Measurements from ENCODE around the gene TIPIN. TPM values are rescaled to one million over a fixed set of nuclear protein-coding genes. Genes with fewer than 3 reads are reported as not detected.

The TIPIN gene
- total RNA-seq, 1 experiment from 2014 or later: 12.9 TPM

DNA sequence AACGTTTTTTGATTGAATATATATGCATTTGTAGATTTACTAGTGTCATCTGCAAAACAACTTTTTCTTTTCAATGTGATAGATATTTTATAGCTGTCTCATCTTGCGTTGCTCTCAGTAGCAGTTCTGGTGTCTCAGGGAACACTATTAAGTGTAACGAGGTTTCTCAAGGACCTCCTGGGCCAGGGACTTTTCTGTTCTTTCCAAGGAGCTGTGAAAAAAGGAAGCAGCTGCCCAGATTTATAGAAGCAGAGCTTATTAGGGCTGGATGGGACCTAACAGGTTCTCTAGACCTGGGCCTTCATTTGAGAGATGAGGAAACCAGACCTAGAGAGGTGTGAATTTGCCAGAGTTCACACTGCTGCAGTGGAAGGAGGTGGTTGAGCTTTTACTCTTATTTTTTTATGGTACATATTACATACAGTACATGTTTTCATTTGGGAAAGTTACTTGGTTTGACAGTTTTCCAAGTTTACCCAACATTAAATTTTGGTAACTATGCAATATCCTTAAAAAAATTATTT lies 46.3 kb upstream of the TIPIN start:
- Histone ChIP-seq H3K27ac (no peak overlapping the region), H3K4me2 (no peak overlapping the region), H3K9me3 (ENCODE audit: insufficient read depth, low read depth) (no peaks in the 10 kb centered on the region), H3K27me3 (ENCODE audit: insufficient read depth, low read depth) (no peaks in the 10 kb centered on the region), H3K4me3 (no peak overlapping the region), H3K9me2 (ENCODE audit: insufficient read depth) (no peaks in the 10 kb centered on the region), H3F3A (ENCODE audit: insufficient read depth, low read depth) (no peaks in the 10 kb centered on the region), H4K20me1 (ENCODE audit: insufficient read depth) (peaks cover 8% of the 10 kb centered on the region), H2AFZ (no peak overlapping the region), H3K4me1 (replicated peaks; ENCODE audit: insufficient read depth) (no peaks in the 10 kb centered on the region), H3K36me3 (ENCODE audit: low read depth) (no peaks in the 10 kb centered on the region), H3K79me2 (ENCODE audit: low read depth) (peaks cover 82% of the 10 kb centered on the region)
- BruUV-seq (replicated peaks): no TSS peak
- intact Hi-C loops (cut with micrococcal nuclease; ENCODE audit: unreplicated experiment): no loop called here
- no peak for TF ChIP-seq EZH2 (IDR thresholded peaks at IDR 0.05; ENCODE audit: low read depth)
- TF ChIP-seq CTCF (conservative IDR thresholded peaks at IDR 0.05): no peak
- ChIA-PET CTCF (no interaction called here), POLR2A (ENCODE audit: unreplicated experiment) (no interaction called here)
- no peak for DNase-seq

DNA sequence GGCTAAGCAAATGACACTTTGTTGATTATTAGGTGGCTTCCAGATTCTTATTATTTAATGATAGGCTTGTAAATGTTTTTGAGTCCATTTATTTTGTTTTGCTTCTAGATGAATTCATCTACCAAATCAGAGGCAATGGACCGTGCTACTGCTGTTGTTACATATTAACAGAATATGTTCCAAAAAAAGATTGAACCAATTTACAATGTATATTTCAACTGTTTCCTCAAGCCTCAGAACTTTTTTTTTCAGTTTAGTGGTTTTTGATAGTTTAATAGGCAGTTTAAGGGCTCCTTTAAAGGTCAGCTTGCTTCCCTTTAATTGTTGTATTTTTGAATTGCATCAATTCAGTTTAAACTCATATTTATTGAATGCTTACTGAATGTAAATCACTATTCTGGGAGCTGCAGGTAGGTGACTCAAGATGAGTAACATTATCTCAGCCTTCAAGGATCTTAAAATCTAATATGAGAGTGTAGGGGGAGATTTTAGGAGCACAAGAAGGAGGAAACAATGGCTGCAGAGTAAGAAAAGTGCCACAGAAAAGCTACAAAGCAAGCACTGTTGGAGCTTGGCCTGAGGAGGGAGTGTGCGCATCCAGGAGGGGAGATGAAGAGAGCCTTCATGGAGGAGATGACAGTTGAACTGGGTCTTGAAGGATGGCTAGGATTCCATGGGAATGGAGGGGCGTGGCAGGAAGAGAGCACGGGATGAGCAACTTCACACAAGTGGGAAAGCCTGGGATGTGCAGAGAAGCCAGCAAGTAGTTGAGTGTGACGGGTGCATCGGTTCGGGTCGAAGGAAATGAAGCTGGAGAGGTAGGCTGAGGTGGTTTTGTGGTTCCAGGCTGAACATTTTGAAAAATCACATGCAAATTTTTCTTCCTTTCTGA lies 44.9 kb upstream of the TIPIN start:
- TF ChIP-seq EZH2 (IDR thresholded peaks at IDR 0.05; ENCODE audit: low read depth) (no peak), CTCF (conservative IDR thresholded peaks at IDR 0.05) (no peak)
- Histone ChIP-seq H3K4me3 (no peak overlapping the region), H3K9me2 (ENCODE audit: insufficient read depth) (no peaks in the 10 kb centered on the region), H3K4me1 (replicated peaks; ENCODE audit: insufficient read depth) (no peaks in the 10 kb centered on the region), H4K20me1 (ENCODE audit: insufficient read depth) (peaks cover 8% of the 10 kb centered on the region), H3K27me3 (ENCODE audit: insufficient read depth, low read depth) (no peaks in the 10 kb centered on the region), H3K9me3 (ENCODE audit: insufficient read depth, low read depth) (no peaks in the 10 kb centered on the region), H3K36me3 (ENCODE audit: low read depth) (no peaks in the 10 kb centered on the region), H3F3A (ENCODE audit: insufficient read depth, low read depth) (no peaks in the 10 kb centered on the region), H3K27ac (no peak overlapping the region), H3K4me2 (no peak overlapping the region), H2AFZ (no peak overlapping the region), H3K79me2 (ENCODE audit: low read depth) (peaks cover 77% of the 10 kb centered on the region)
- DNase-seq: no peak
- intact Hi-C loops (cut with micrococcal nuclease; ENCODE audit: unreplicated experiment): no loop called here
- CTCF ChIA-PET: no interaction called here
- no TSS peak for BruUV-seq (replicated peaks)
- POLR2A ChIA-PET (ENCODE audit: unreplicated experiment): interaction anchor here (0.5 kb wide), 1 partner anchor 42 kb away, joined by 5 read pairs; no protein-coding TSS in a partner anchor

GRCh38 chr15:66400351-66400774 lies 43.9 kb upstream of the TIPIN start:
- Histone ChIP-seq H3K9me2 (ENCODE audit: insufficient read depth) (no peaks in the 10 kb centered on the region), H3F3A (ENCODE audit: insufficient read depth, low read depth) (no peaks in the 10 kb centered on the region), H3K27ac (no peak overlapping the region), H3K4me1 (replicated peaks; ENCODE audit: insufficient read depth) (no peaks in the 10 kb centered on the region), H3K27me3 (ENCODE audit: insufficient read depth, low read depth) (no peaks in the 10 kb centered on the region), H3K36me3 (ENCODE audit: low read depth) (no peaks in the 10 kb centered on the region), H2AFZ (no peak overlapping the region), H3K79me2 (ENCODE audit: low read depth) (peaks cover 77% of the 10 kb centered on the region), H4K20me1 (ENCODE audit: insufficient read depth) (peaks cover 8% of the 10 kb centered on the region), H3K4me2 (no peak overlapping the region), H3K9me3 (ENCODE audit: insufficient read depth, low read depth) (no peaks in the 10 kb centered on the region), H3K4me3 (no peak overlapping the region)
- DNase-seq: no peak
- CTCF ChIA-PET: no interaction called here
- TF ChIP-seq CTCF (conservative IDR thresholded peaks at IDR 0.05): no peak
- TF ChIP-seq EZH2 (IDR thresholded peaks at IDR 0.05; ENCODE audit: low read depth): no peak
- BruUV-seq (replicated peaks): no TSS peak
- POLR2A ChIA-PET (ENCODE audit: unreplicated experiment): no interaction called here
- intact Hi-C loops (cut with micrococcal nuclease; ENCODE audit: unreplicated experiment): no loop called here
